Measurements from ENCODE around the gene FSIP2.

Gene FSIP2

GRCh38 chr2:185738679-185739472, at the start of gene FSIP2:
FSIP2 (plus strand) TSS chr2:185738804; CDS start chr2:185738895, 91 bp downstream.
- Mint-ChIP-seq H3K9me3 (peaks cover 8% of the 10 kb centered on the region), H3K27me3 (peaks cover 20% of the 10 kb centered on the region), H3K4me3 (no peak within 1 kb of the TSS), H3K27ac (no peak within 1 kb of the TSS), H3K36me3 (ENCODE audit: low read depth) (no peaks in the 10 kb centered on the region), H3K4me1 (peaks cover 4% of the 10 kb centered on the region)
- peak; percentile 95 for ATAC-seq
- peak; percentile 58 for DNase-seq

- Mint-ChIP-seq H3K27me3 (peaks cover 3% of the 10 kb centered on the region), H3K4me3 (no peak overlapping the region), H3K4me1 (no peaks in the 10 kb centered on the region), H3K36me3 (ENCODE audit: low read depth) (no peaks in the 10 kb centered on the region), H3K27ac (no peak overlapping the region), H3K9me3 (peaks cover 11% of the 10 kb centered on the region)
- ATAC-seq: peak; percentile 46
- no peak for DNase-seq
Observed at GRCh38 chr2:185689906-185690539, 48.6 kb upstream of the FSIP2 start.

GRCh38 chr2:185695711-185696235, 42.8 kb upstream of the FSIP2 start:
- Mint-ChIP-seq H3K4me3 (no peak overlapping the region), H3K27ac (no peak overlapping the region), H3K36me3 (ENCODE audit: low read depth) (no peaks in the 10 kb centered on the region), H3K9me3 (no peaks in the 10 kb centered on the region), H3K27me3 (no peaks in the 10 kb centered on the region), H3K4me1 (no peaks in the 10 kb centered on the region)
- no peak for ATAC-seq
- DNase-seq: no peak

- ATAC-seq (no peak), DNase-seq (no peak)
- Mint-ChIP-seq H3K27ac (no peak overlapping the region), H3K4me3 (no peak overlapping the region), H3K36me3 (ENCODE audit: low read depth) (no peaks in the 10 kb centered on the region), H3K4me1 (no peaks in the 10 kb centered on the region), H3K9me3 (no peaks in the 10 kb centered on the region), H3K27me3 (no peaks in the 10 kb centered on the region)
Observed at GRCh38 chr2:185700883-185701282, 37.7 kb upstream of the FSIP2 start.

GRCh38 chr2:185734658-185735057, 3.9 kb upstream of the FSIP2 start:
- no peaks in the 10 kb centered on the region for H3K36me3 Mint-ChIP-seq (ENCODE audit: low read depth)
- H3K9me3 Mint-ChIP-seq: peaks cover 8% of the 10 kb centered on the region
- no peak overlapping the region for H3K4me3 Mint-ChIP-seq

GRCh38 chr2:185736210-185736609, 2.4 kb upstream of the FSIP2 start:
- no peak overlapping the region for H3K27ac Mint-ChIP-seq
- peaks cover 8% of the 10 kb centered on the region for H3K9me3 Mint-ChIP-seq
- peaks cover 20% of the 10 kb centered on the region for H3K27me3 Mint-ChIP-seq
- H3K4me3 Mint-ChIP-seq: no peak overlapping the region
- no peaks in the 10 kb centered on the region for H3K36me3 Mint-ChIP-seq (ENCODE audit: low read depth)
- peaks cover 4% of the 10 kb centered on the region for H3K4me1 Mint-ChIP-seq
- DNase-seq (no peak), ATAC-seq (no peak)

More at GRCh38 chr2:185734658-185735057, 3.9 kb upstream of the FSIP2 start:
- DNase-seq (no peak), ATAC-seq (no peak)
- peaks cover 4% of the 10 kb centered on the region for H3K4me1 Mint-ChIP-seq
- H3K27me3 Mint-ChIP-seq: peaks cover 16% of the 10 kb centered on the region
- H3K27ac Mint-ChIP-seq: no peak overlapping the region

- DNase-seq: no peak
- Mint-ChIP-seq H3K36me3 (ENCODE audit: low read depth) (no peaks in the 10 kb centered on the region), H3K4me3 (no peak overlapping the region), H3K27ac (no peak overlapping the region), H3K27me3 (no peaks in the 10 kb centered on the region), H3K4me1 (no peaks in the 10 kb centered on the region), H3K9me3 (peaks cover 8% of the 10 kb centered on the region)
- no peak for ATAC-seq
Observed at GRCh38 chr2:185745864-185746859, 7.6 kb downstream of the FSIP2 start.

- Mint-ChIP-seq H3K36me3 (ENCODE audit: low read depth) (no peaks in the 10 kb centered on the region), H3K27ac (no peak overlapping the region), H3K27me3 (no peaks in the 10 kb centered on the region), H3K4me3 (no peak overlapping the region), H3K9me3 (peaks cover 8% of the 10 kb centered on the region), H3K4me1 (no peaks in the 10 kb centered on the region)
- DNase-seq (no peak), ATAC-seq (no peak)
Observed at GRCh38 chr2:185757356-185757755, 18.8 kb downstream of the FSIP2 start.

GRCh38 chr2:185771396-185771795, 32.8 kb downstream of the FSIP2 start:
- peaks cover 2% of the 10 kb centered on the region for H3K36me3 Mint-ChIP-seq (ENCODE audit: low read depth)
- no peak overlapping the region for H3K4me3 Mint-ChIP-seq
- H3K27ac Mint-ChIP-seq: no peak overlapping the region
- peaks cover 64% of the 10 kb centered on the region for H3K9me3 Mint-ChIP-seq
- DNase-seq: peak; percentile 2
- no peaks in the 10 kb centered on the region for H3K4me1 Mint-ChIP-seq
- no peaks in the 10 kb centered on the region for H3K27me3 Mint-ChIP-seq
- ATAC-seq: no peak

GRCh38 chr2:185780890-185781289, 42.3 kb downstream of the FSIP2 start:
- ATAC-seq: no peak
- H3K4me1 Mint-ChIP-seq: no peaks in the 10 kb centered on the region
- H3K27me3 Mint-ChIP-seq: no peaks in the 10 kb centered on the region
- no peak for DNase-seq
- H3K9me3 Mint-ChIP-seq: no peaks in the 10 kb centered on the region
- no peak overlapping the region for H3K27ac Mint-ChIP-seq
- no peak overlapping the region for H3K4me3 Mint-ChIP-seq
- no peaks in the 10 kb centered on the region for H3K36me3 Mint-ChIP-seq (ENCODE audit: low read depth)

- Mint-ChIP-seq H3K9me3 (no peaks in the 10 kb centered on the region), H3K36me3 (ENCODE audit: low read depth) (no peaks in the 10 kb centered on the region), H3K4me3 (no peak overlapping the region), H3K4me1 (no peaks in the 10 kb centered on the region), H3K27me3 (no peaks in the 10 kb centered on the region), H3K27ac (no peak overlapping the region)
- ATAC-seq (no peak), DNase-seq (no peak)
Observed at GRCh38 chr2:185782223-185782769, 43.7 kb downstream of the FSIP2 start.

- ATAC-seq: no peak
- no peak overlapping the region for H3K27ac Mint-ChIP-seq
- DNase-seq: no peak
Observed at GRCh38 chr2:185785156-185785555, 46.6 kb downstream of the FSIP2 start.

GRCh38 chr2:185785851-185786473, 47.4 kb downstream of the FSIP2 start:
- Mint-ChIP-seq H3K4me1 (no peaks in the 10 kb centered on the region), H3K27ac (no peak overlapping the region), H3K9me3 (no peaks in the 10 kb centered on the region), H3K4me3 (no peak overlapping the region), H3K36me3 (ENCODE audit: low read depth) (no peaks in the 10 kb centered on the region), H3K27me3 (no peaks in the 10 kb centered on the region)
- no peak for ATAC-seq
- DNase-seq: no peak

More at GRCh38 chr2:185785156-185785555, 46.6 kb downstream of the FSIP2 start:
- Mint-ChIP-seq H3K9me3 (no peaks in the 10 kb centered on the region), H3K4me1 (no peaks in the 10 kb centered on the region), H3K27me3 (no peaks in the 10 kb centered on the region), H3K36me3 (ENCODE audit: low read depth) (no peaks in the 10 kb centered on the region), H3K4me3 (no peak overlapping the region)

Data from activated naive CD8-positive, alpha-beta T cell treated with anti-CD3 and anti-CD28 coated beads, Interleukin-2, amount 50 U/mL, for 24 hours (primary cell).